HL-60/S4 (cell line): ENCODE measurements around the gene SLC7A10.

ENCODE experiments used
- in situ Hi-C: fragments of 300-500 bp; cut with MboI; formaldehyde crosslinking; loops from 2 replicates; pipeline ENCODE4 v1.14.3; 2022; ENCODE audit warnings: low sequenced_read_pairs

Gene SLC7A10

GRCh38 chr19:33255781-33256180 is 30.1 kb upstream of the SLC7A10 start:
- in situ Hi-C loops = loop anchor here (5.0 kb wide), 1 partner anchor 42 kb away; no protein-coding TSS in a partner anchor

GRCh38 chr19:33254245-33254824 is 28.7 kb upstream of the SLC7A10 start:
- in situ Hi-C loops = no loop called here

- in situ Hi-C loops = no loop called here
These were observed 27.3 kb upstream of the SLC7A10 start for GRCh38 chr19:33252971-33253370.

- in situ Hi-C loops = no loop called here
These were observed 26.8 kb upstream of the SLC7A10 start for GRCh38 chr19:33252418-33252962.

- in situ Hi-C loops = no loop called here
These were observed 26.0 kb upstream of the SLC7A10 start for GRCh38 chr19:33251526-33252090.

GRCh38 chr19:33251076-33251475 is 25.4 kb upstream of the SLC7A10 start:
- in situ Hi-C loops = no loop called here

- in situ Hi-C loops = no loop called here
These were observed 24.9 kb upstream of the SLC7A10 start for GRCh38 chr19:33250500-33250899.

GRCh38 chr19:33249740-33250366 is 24.2 kb upstream of the SLC7A10 start:
- in situ Hi-C loops = no loop called here

- in situ Hi-C loops = no loop called here
These were observed 23.4 kb upstream of the SLC7A10 start for GRCh38 chr19:33248954-33249613.

- in situ Hi-C loops = no loop called here
These were observed 22.9 kb upstream of the SLC7A10 start for GRCh38 chr19:33248553-33248953.

- in situ Hi-C loops = no loop called here
These were observed 22.5 kb upstream of the SLC7A10 start for GRCh38 chr19:33248104-33248503.

- in situ Hi-C loops = no loop called here
These were observed 21.8 kb upstream of the SLC7A10 start for GRCh38 chr19:33247441-33247819.

GRCh38 chr19:33246709-33247440 is 21.2 kb upstream of the SLC7A10 start:
- in situ Hi-C loops = no loop called here

- in situ Hi-C loops = no loop called here
These were observed 20.5 kb upstream of the SLC7A10 start for GRCh38 chr19:33245948-33246708.

- in situ Hi-C loops = no loop called here
These were observed 17.3 kb upstream of the SLC7A10 start for GRCh38 chr19:33242911-33243310.

GRCh38 chr19:33242131-33242530 is 16.5 kb upstream of the SLC7A10 start:
- in situ Hi-C loops = no loop called here

GRCh38 chr19:33241530-33242101 is 16.0 kb upstream of the SLC7A10 start:
- in situ Hi-C loops = no loop called here

- in situ Hi-C loops = no loop called here
These were observed 15.5 kb upstream of the SLC7A10 start for GRCh38 chr19:33241091-33241529.

- in situ Hi-C loops = no loop called here
These were observed 14.6 kb upstream of the SLC7A10 start for GRCh38 chr19:33240181-33240771.
